Limb (tissue), 2 donors: Measurements from ENCODE around the gene RSPH10B.
"Not testable (repeated sequence)": the region's sequence is repeated elsewhere in the genome, so short reads cannot be mapped to it uniquely, and the experiment has no call there.

Experiments used
- DNase-seq, 2 donors: peaks; one replicate each; pipeline ENCODE4 v3.0.0-alpha.2; 2016; ENCODE audit errors: extremely low spot score in 2 of 2

RSPH10B gene

DNA sequence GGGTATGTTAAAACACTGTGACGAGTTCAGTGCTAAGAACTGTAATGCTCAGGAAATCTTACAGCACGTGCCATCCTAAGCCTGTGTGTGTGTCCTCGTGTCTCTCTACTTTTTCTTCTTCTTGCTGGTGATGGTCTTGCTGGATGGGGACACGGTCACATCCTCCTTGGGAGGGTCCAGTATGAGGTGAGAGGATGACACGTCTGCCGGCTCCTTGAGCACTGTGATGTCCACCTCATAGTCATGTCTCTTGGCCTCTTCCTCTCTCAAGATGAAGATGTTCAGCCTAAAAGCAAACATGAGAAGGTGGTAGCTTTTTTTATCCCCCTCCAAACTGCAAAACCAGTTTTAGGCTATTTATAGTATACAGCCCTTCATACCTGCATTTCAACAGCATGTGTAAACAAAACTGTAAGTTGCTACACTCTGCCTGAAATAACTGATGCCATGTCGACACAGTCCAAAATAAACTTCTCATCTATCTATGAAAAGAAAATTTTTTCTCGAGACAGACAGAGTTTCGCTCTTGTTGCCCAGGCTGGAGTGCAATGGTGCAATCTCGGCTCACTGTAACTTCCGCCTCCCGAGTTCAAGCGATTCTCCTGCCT, 44.1 kb downstream of the RSPH10B start:
- not testable (repeated sequence) for DNase-seq

DNA sequence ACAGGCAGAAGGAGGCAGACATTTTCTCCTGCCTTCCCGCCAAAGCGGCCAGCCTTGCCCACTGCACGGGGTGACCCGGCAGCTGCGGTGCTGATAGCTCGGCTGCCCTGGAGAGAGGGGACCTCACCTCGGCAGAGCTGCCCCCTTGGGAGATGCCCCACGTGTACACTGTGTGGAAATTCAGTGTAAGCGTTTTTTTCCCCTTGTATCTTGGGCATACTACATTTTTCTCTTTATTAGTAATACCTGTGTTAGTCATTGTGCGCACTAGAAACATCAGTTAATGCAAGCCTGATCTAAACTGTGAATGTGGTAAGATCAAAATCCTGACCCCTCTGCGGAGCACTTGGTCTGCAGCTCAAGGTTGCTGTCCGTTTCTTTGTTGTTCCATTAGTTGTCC, 45.9 kb downstream of the RSPH10B start:
- not testable (repeated sequence) for DNase-seq

- DNase-seq, result not testable (repeated sequence)
Observed at GRCh38 chr7:5924180-5924579, 46.3 kb downstream of the RSPH10B start.

- DNase-seq, result not testable (repeated sequence)
Observed at GRCh38 chr7:5916529-5916928, 54.0 kb downstream of the RSPH10B start.

DNA sequence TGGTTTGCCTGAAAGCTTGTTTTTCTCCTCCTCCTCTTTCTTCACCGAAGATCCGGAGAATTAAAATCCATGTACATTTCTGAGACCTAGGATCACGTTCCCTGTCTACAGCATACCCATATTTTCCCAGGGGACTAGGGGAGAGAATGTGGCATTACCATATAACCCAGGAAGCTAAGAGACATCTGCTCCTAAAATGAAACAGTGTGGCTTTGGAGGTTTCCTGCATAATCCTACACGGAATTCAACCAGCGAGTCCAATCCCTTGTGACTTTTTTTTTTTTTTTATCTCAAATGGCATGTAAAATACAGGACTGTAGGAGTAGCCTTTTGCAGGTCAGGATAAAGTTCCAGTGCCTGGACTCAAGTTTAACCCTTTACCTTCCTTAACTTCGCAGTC, 61.7 kb downstream of the RSPH10B start:
- DNase-seq, result not testable (repeated sequence)

GRCh38 chr7:5904726-5905125, 65.8 kb downstream of the RSPH10B start:
- DNase-seq, result not testable (repeated sequence)

DNA sequence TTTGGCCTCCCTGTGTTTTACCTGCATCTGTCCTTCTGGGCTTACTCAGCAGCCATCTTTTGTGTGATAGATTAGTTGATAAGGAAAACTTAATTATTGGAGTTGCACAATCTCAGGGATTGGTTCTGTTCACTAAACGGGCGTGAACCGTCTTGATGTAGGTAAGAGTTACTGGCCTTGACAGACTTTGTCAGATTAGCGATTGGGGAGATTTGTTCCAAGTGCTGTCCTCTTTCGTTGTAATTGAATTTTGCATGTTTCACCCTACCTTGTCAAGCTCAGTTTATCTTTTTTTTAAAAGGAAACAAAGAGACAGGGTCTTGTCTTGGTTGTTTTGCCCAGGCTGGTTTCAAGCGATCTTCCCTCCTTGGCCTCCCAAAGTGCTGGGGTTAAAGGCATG, 67.5 kb downstream of the RSPH10B start:
- DNase-seq, result not testable (repeated sequence)

GRCh38 chr7:5898480-5899224, 71.8 kb downstream of the RSPH10B start, which contains the start of gene CCZ1:
CCZ1 (plus strand) TSS chr7:5898733; CDS start chr7:5898800, 67 bp downstream.
- peak; percentile 51 to 85 for DNase-seq

GRCh38 chr7:5897369-5897919, 73.0 kb downstream of the RSPH10B start:
- DNase-seq, result not testable (repeated sequence)

GRCh38 chr7:5892498-5892897, 78.0 kb downstream of the RSPH10B start:
- no peak for DNase-seq

DNA sequence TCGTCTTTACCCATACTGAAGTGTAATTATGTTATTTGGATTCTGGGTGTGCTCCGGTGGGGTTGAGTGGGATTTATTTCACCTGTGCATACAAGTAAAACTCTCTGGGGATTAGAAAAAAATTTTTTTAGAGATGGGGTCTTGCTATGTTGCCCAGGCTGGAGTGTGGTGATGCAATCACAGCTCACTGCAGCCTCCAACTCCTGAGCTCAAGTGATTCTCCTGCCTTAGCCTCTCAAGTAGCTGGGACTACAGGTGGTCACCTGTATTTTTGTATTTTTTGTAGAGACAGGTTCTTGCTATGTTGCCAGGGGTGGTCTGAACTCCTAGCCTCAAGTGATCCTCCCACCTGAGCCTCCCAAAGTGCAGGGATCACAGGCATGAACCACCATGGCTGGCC, 80.2 kb downstream of the RSPH10B start:
- not testable (repeated sequence) for DNase-seq

DNA sequence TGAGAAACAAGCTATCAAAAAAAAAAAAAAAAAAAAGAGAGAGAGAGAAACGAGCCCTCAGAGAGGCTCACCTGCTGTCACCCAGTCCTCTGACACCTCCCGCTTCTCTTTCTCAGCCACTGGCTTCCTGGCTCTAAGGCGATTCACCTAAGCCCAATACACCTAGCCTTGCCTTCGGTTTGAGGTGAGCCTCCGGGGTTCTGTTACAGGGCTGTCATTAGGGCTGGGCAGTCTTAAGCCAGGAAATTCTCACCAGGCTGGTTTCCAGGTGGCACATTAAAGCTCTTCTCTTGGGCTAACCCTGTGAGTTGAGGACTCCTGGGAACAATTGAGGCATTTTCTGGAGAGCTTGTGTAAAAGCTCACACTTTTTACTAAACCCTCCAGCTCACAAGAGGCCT, 82.5 kb downstream of the RSPH10B start:
- DNase-seq, result not testable (repeated sequence)

DNA sequence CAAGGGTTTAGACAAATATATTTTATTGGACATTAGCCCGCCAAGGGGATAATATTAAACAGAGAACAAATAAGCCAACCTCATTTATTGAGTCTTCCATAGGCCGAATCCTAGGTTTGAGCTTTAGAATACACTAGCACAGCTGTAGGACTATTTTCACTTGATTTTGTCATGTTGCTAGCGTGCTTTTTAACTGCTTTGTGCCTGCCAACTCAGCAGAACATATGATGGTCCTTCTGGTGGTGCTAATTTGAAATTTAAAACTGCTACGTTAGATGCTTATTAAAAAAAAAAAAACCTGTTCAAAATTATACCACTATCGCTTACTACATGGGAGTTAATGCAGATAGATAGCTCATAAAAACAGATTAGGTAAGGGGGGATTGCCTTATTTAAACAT, 86.1 kb downstream of the RSPH10B start:
- DNase-seq, result not testable (repeated sequence)

- DNase-seq, result not testable (repeated sequence)
Observed at GRCh38 chr7:5880106-5880505, 90.4 kb downstream of the RSPH10B start.

GRCh38 chr7:5879591-5879990, 90.9 kb downstream of the RSPH10B start:
- not testable (repeated sequence) for DNase-seq
